Measurements from ENCODE around the gene FKBP10. TPM values are rescaled to one million over a fixed set of nuclear protein-coding genes. Genes with fewer than 3 reads are reported as not detected.

FKBP10 gene
- polyA plus RNA-seq, 4 donors = 132 to 191 (median 162) TPM

Other genes with a start within 250 kb of the FKBP10 start
- not detected for gene KRT9, start 240.9 kb upstream of the FKBP10 start, polyA plus RNA-seq (ENCODE audit: insufficient read length in 4 of 4)
- under 1 TPM in 3 of 4 donors, not detected in 1; 0.16 to 0.70 (median 0.51) TPM for gene KRT14, start 226.1 kb upstream of the FKBP10 start, polyA plus RNA-seq (ENCODE audit: insufficient read length in 4 of 4)
- not detected for gene KRT16, start 200.2 kb upstream of the FKBP10 start, polyA plus RNA-seq (ENCODE audit: insufficient read length in 4 of 4)
- gene KRT17, start 188.4 kb upstream of the FKBP10 start, polyA plus RNA-seq (ENCODE audit: insufficient read length in 4 of 4) = 1 to 10 TPM; 1.5 to 3.4 (median 1.7) TPM
- 100 to 1,000 TPM; 593 to 776 (median 721) TPM for gene EIF1, start 124.1 kb upstream of the FKBP10 start, polyA plus RNA-seq (ENCODE audit: insufficient read length in 4 of 4)
- gene GAST, start 100.7 kb upstream of the FKBP10 start, polyA plus RNA-seq (ENCODE audit: insufficient read length in 4 of 4) = not detected
- gene HAP1, start 78.4 kb upstream of the FKBP10 start, polyA plus RNA-seq (ENCODE audit: insufficient read length in 4 of 4) = 1 to 10 TPM in 3 of 4 donors, under 1 TPM in 1; 0.78 to 1.7 (median 1.4) TPM
- gene JUP, start 26.3 kb upstream of the FKBP10 start, polyA plus RNA-seq (ENCODE audit: insufficient read length in 4 of 4) = 100 to 1,000 TPM; 185 to 252 (median 210) TPM
- gene P3H4, start 1.1 kb upstream of the FKBP10 start, polyA plus RNA-seq (ENCODE audit: insufficient read length in 4 of 4) = 10 to 100 TPM; 33.8 to 55.6 (median 46.2) TPM
- gene NT5C3B, start 23.2 kb downstream of the FKBP10 start, polyA plus RNA-seq (ENCODE audit: insufficient read length in 4 of 4) = 100 to 1,000 TPM in 2 of 4 donors, 10 to 100 TPM in 2; 96.1 to 113 (median 101) TPM
- under 1 TPM in 3 of 4 donors, not detected in 1; 0.16 to 0.58 (median 0.23) TPM for gene KLHL10, start 24.8 kb downstream of the FKBP10 start, polyA plus RNA-seq (ENCODE audit: insufficient read length in 4 of 4)
- 10 to 100 TPM in 2 of 4 donors, 1 to 10 TPM in 2; 8.3 to 11.4 (median 10.0) TPM for gene KLHL11, start 52.4 kb downstream of the FKBP10 start, polyA plus RNA-seq (ENCODE audit: insufficient read length in 4 of 4)
- gene ACLY, start 105.9 kb downstream of the FKBP10 start, polyA plus RNA-seq (ENCODE audit: insufficient read length in 4 of 4) = 10 to 100 TPM; 84.7 to 90.6 (median 86.7) TPM
- gene ODAD4, start 117.6 kb downstream of the FKBP10 start, polyA plus RNA-seq (ENCODE audit: insufficient read length in 4 of 4) = 1 to 10 TPM; 6.4 to 8.5 (median 7.5) TPM
- 10 to 100 TPM; 64.6 to 87.5 (median 73.3) TPM for gene CNP, start 153.8 kb downstream of the FKBP10 start, polyA plus RNA-seq (ENCODE audit: insufficient read length in 4 of 4)
- 100 to 1,000 TPM; 122 to 167 (median 156) TPM for gene DNAJC7, start 204.4 kb downstream of the FKBP10 start, polyA plus RNA-seq (ENCODE audit: insufficient read length in 4 of 4)
- 10 to 100 TPM; 49.4 to 62.2 (median 56.2) TPM for gene NKIRAS2, start 207.1 kb downstream of the FKBP10 start, polyA plus RNA-seq (ENCODE audit: insufficient read length in 4 of 4)
- gene C17orf113, start 237.6 kb downstream of the FKBP10 start, polyA plus RNA-seq (ENCODE audit: insufficient read length in 4 of 4) = 1 to 10 TPM; 3.6 to 6.4 (median 4.9) TPM